ENCODE measurements around the gene TUBB6.

Gene TUBB6

GRCh38 chr18:12291690-12292089 is 16.4 kb upstream of the TUBB6 start:
- 97% methylated on average over 11 of the region's 14 CpGs for WGBS (ENCODE audit: insufficient coverage)
- H3K36me3 ChIP-seq (ENCODE audit: control insufficient read depth in 4 of 4, insufficient read depth in 4 of 4, low read length in 3 of 4): no peaks in the 10 kb centered on the region
- no peak overlapping the region for H3K27ac ChIP-seq (ENCODE audit: insufficient read depth in 1 of 2, low read depth in 1 of 2, low read length in 2 of 2, poor library complexity in 1 of 2, severe bottlenecking in 2 of 2)
- ChIA-PET CTCF (no interaction called here), POLR2A (no interaction called here)
- H3K27me3 ChIP-seq (replicated peaks in 2 of 5; ENCODE audit: control insufficient read depth in 4 of 5, insufficient read depth in 5 of 5, low read length in 4 of 5): peaks cover 3 to 40% (median 17%) of the 10 kb centered on the region in 5 experiments
- no peak for DNase-seq
- H3K9me3 ChIP-seq (ENCODE audit: control extremely low read depth in 1 of 5, control insufficient read depth in 4 of 5, insufficient read depth in 2 of 5, low read depth in 1 of 5, low read length in 4 of 5): no peaks in the 10 kb centered on the region
- no peak overlapping the region for H3K4me3 ChIP-seq (ENCODE audit: control insufficient read depth in 1 of 7, extremely low read depth in 1 of 7, insufficient read depth in 4 of 7, low read depth in 2 of 7, low read length in 6 of 7)
- peaks cover 0 to 18% (median 16%) of the 10 kb centered on the region in 4 experiments for H3K4me1 ChIP-seq (ENCODE audit: control extremely low read depth in 1 of 4, control insufficient read depth in 4 of 4, insufficient read depth in 4 of 4, low read length in 3 of 4)

- H3K9me3 ChIP-seq (ENCODE audit: control extremely low read depth in 1 of 5, control insufficient read depth in 4 of 5, insufficient read depth in 2 of 5, low read depth in 1 of 5, low read length in 4 of 5): peaks cover 0 to 3% (median 1%) of the 10 kb centered on the region in 5 experiments
- H3K36me3 ChIP-seq (ENCODE audit: control insufficient read depth in 4 of 4, insufficient read depth in 4 of 4, low read length in 3 of 4): no peaks in the 10 kb centered on the region
- H3K27ac ChIP-seq (ENCODE audit: insufficient read depth in 1 of 2, low read depth in 1 of 2, low read length in 2 of 2, poor library complexity in 1 of 2, severe bottlenecking in 2 of 2): no peak overlapping the region
- H3K4me3 ChIP-seq (ENCODE audit: control insufficient read depth in 1 of 7, extremely low read depth in 1 of 7, insufficient read depth in 4 of 7, low read depth in 2 of 7, low read length in 6 of 7): no peak overlapping the region
- CTCF ChIA-PET: interaction anchor here (0.9 kb wide), 1 partner anchor 9 kb away, joined by 4 read pairs; no protein-coding TSS in a partner anchor
- peaks cover 0 to 8% (median under 1%) of the 10 kb centered on the region in 4 experiments for H3K4me1 ChIP-seq (ENCODE audit: control extremely low read depth in 1 of 4, control insufficient read depth in 4 of 4, insufficient read depth in 4 of 4, low read length in 3 of 4)
- POLR2A ChIA-PET: no interaction called here
- DNase-seq: no peak
- H3K27me3 ChIP-seq (replicated peaks in 2 of 5; ENCODE audit: control insufficient read depth in 4 of 5, insufficient read depth in 5 of 5, low read length in 4 of 5): peaks cover 0 to 18% (median 4%) of the 10 kb centered on the region in 5 experiments
- WGBS (ENCODE audit: insufficient coverage): 82% methylated on average over 8 of the region's 11 CpGs
Measured at GRCh38 chr18:12293831-12294230, 14.2 kb upstream of the TUBB6 start.

DNA sequence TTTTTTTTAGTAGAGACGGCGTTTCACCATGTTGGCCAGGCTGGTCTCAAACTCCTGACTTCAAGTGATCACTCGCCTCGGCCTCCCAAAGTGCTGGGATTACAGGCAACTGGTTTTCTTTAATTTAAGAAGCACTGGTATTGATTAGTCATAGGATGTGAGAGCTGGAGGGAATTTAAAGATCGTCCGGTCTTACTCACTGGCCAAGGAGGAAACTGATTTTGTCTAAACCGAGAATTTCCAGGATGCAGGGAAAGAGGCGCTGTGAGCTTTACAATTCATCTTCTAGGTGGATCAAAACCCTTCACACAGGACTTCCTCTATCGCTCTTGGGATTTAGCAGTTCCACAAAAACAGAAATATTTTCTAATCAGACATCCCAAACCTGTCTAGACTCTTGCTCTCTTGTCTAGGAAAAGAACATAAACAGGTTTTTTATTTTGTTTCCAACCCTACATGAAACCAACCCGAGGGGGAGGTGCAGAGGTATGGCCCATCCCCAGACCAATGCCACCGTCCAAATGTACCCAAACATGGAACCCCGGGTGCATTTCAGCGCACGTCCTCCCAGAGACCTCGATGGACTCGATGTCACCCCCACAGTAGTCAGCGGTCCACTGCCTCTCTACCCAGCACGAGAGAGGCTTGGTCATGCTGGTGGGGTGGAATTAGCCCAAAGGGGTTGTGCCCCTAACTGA is 12.5 kb upstream of the TUBB6 start:
- Histone ChIP-seq H3K4me1 (ENCODE audit: control extremely low read depth in 1 of 4, control insufficient read depth in 4 of 4, insufficient read depth in 4 of 4, low read length in 3 of 4) (peaks cover 0 to 8% (median 0%) of the 10 kb centered on the region in 4 experiments), H3K27ac (ENCODE audit: insufficient read depth in 1 of 2, low read depth in 1 of 2, low read length in 2 of 2, poor library complexity in 1 of 2, severe bottlenecking in 2 of 2) (no peak overlapping the region), H3K4me3 (ENCODE audit: control insufficient read depth in 1 of 7, extremely low read depth in 1 of 7, insufficient read depth in 4 of 7, low read depth in 2 of 7, low read length in 6 of 7) (no peak overlapping the region), H3K27me3 (replicated peaks in 2 of 5; ENCODE audit: control insufficient read depth in 4 of 5, insufficient read depth in 5 of 5, low read length in 4 of 5) (peaks cover 0 to 4% (median 0%) of the 10 kb centered on the region in 5 experiments), H3K9me3 (ENCODE audit: control extremely low read depth in 1 of 5, control insufficient read depth in 4 of 5, insufficient read depth in 2 of 5, low read depth in 1 of 5, low read length in 4 of 5) (peaks cover 0 to 3% (median 1%) of the 10 kb centered on the region in 5 experiments), H3K36me3 (ENCODE audit: control insufficient read depth in 4 of 4, insufficient read depth in 4 of 4, low read length in 3 of 4) (no peaks in the 10 kb centered on the region)
- POLR2A ChIA-PET: no interaction called here
- no peak for DNase-seq
- 96% methylated on average over 14 of the region's 18 CpGs for WGBS (ENCODE audit: insufficient coverage)
- CTCF ChIA-PET: interaction anchor here (0.6 to 1.3 kb wide), 2 partner anchors 10 to 15 kb away, joined by 3 read pairs; no protein-coding TSS in a partner anchor

DNA sequence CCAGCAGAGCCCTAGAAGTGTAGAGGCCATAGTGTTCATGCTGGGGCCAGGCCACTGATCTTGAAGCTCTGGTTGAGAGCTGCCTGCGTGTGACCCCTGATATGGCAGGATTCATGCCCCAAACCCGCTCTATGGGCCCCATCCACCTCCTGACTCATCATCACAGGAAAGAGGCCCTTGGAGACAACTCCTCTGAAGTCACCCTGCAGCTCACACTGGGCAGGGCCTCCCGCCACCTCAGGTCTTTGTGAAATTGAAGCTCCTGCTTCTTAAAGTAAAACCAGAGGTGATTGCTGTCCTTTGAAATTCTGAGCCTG is 12.0 kb upstream of the TUBB6 start:
- H3K27me3 ChIP-seq (replicated peaks in 2 of 5; ENCODE audit: control insufficient read depth in 4 of 5, insufficient read depth in 5 of 5, low read length in 4 of 5): peaks cover 0 to 4% (median 0%) of the 10 kb centered on the region in 5 experiments
- H3K4me3 ChIP-seq (ENCODE audit: control insufficient read depth in 1 of 7, extremely low read depth in 1 of 7, insufficient read depth in 4 of 7, low read depth in 2 of 7, low read length in 6 of 7): no peak overlapping the region
- H3K4me1 ChIP-seq (ENCODE audit: control extremely low read depth in 1 of 4, control insufficient read depth in 4 of 4, insufficient read depth in 4 of 4, low read length in 3 of 4): peaks cover 0 to 8% (median 0%) of the 10 kb centered on the region in 4 experiments
- 91% methylated on average over 3 of the region's 3 CpGs for WGBS (ENCODE audit: insufficient coverage)
- H3K9me3 ChIP-seq (ENCODE audit: control extremely low read depth in 1 of 5, control insufficient read depth in 4 of 5, insufficient read depth in 2 of 5, low read depth in 1 of 5, low read length in 4 of 5): peaks cover 0 to 3% (median 1%) of the 10 kb centered on the region in 5 experiments
- no peak for DNase-seq
- CTCF ChIA-PET: interaction anchor here (1.0 to 1.3 kb wide), 2 partner anchors 11 to 18 kb away, joined by 3 to 4 read pairs; no protein-coding TSS in a partner anchor
- no peak overlapping the region for H3K27ac ChIP-seq (ENCODE audit: insufficient read depth in 1 of 2, low read depth in 1 of 2, low read length in 2 of 2, poor library complexity in 1 of 2, severe bottlenecking in 2 of 2)
- POLR2A ChIA-PET: interaction anchor here (0.5 kb wide), 1 partner anchor 17 kb away, joined by 3 read pairs; no protein-coding TSS in a partner anchor
- H3K36me3 ChIP-seq (ENCODE audit: control insufficient read depth in 4 of 4, insufficient read depth in 4 of 4, low read length in 3 of 4): no peaks in the 10 kb centered on the region

DNA sequence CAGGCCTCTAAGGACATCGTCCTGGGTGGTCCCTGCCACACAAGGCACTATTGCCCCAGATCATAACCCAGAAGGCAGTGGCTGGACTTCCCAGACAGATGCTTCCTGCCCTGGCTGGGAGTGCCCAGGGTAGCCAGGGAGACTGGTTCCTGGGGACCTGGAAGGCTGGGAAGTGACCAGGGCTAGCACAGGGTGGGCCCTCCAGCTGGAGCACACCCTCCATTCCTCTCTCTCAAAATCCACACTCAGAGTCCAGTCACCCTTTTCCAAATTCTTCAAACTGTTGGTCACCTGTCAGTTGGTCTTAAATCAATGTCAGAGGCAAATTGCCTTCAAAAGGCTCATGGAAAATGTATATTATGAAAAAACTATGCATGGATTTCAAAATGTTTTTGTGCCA is 11.6 kb upstream of the TUBB6 start:
- Histone ChIP-seq H3K27me3 (replicated peaks in 2 of 5; ENCODE audit: control insufficient read depth in 4 of 5, insufficient read depth in 5 of 5, low read length in 4 of 5) (peaks cover 0 to 4% (median 0%) of the 10 kb centered on the region in 5 experiments), H3K9me3 (ENCODE audit: control extremely low read depth in 1 of 5, control insufficient read depth in 4 of 5, insufficient read depth in 2 of 5, low read depth in 1 of 5, low read length in 4 of 5) (peaks cover 0 to 3% (median 1%) of the 10 kb centered on the region in 5 experiments), H3K4me3 (ENCODE audit: control insufficient read depth in 1 of 7, extremely low read depth in 1 of 7, insufficient read depth in 4 of 7, low read depth in 2 of 7, low read length in 6 of 7) (no peak overlapping the region), H3K4me1 (ENCODE audit: control extremely low read depth in 1 of 4, control insufficient read depth in 4 of 4, insufficient read depth in 4 of 4, low read length in 3 of 4) (peaks cover 0 to 5% (median 0%) of the 10 kb centered on the region in 4 experiments), H3K36me3 (ENCODE audit: control insufficient read depth in 4 of 4, insufficient read depth in 4 of 4, low read length in 3 of 4) (no peaks in the 10 kb centered on the region), H3K27ac (ENCODE audit: insufficient read depth in 1 of 2, low read depth in 1 of 2, low read length in 2 of 2, poor library complexity in 1 of 2, severe bottlenecking in 2 of 2) (no peak overlapping the region)
- DNase-seq: no peak
- POLR2A ChIA-PET: interaction anchor here (0.5 kb wide), 1 partner anchor 16 kb away, joined by 3 read pairs; no protein-coding TSS in a partner anchor
- 100% methylated on average over 1 of the region's 1 CpG for WGBS (ENCODE audit: insufficient coverage)
- CTCF ChIA-PET: interaction anchor here (1.0 to 1.3 kb wide), 2 partner anchors 11 to 18 kb away, joined by 3 to 4 read pairs; no protein-coding TSS in a partner anchor

GRCh38 chr18:12299862-12300261 is 8.2 kb upstream of the TUBB6 start:
- ChIA-PET POLR2A (no interaction called here), CTCF (interaction anchor here (1.0 to 1.1 kb wide), 2 partner anchors 11 to 19 kb away, joined by 3 to 4 read pairs; no protein-coding TSS in a partner anchor)
- Histone ChIP-seq H3K4me3 (ENCODE audit: control insufficient read depth in 1 of 7, extremely low read depth in 1 of 7, insufficient read depth in 4 of 7, low read depth in 2 of 7, low read length in 6 of 7) (no peak overlapping the region), H3K9me3 (ENCODE audit: control extremely low read depth in 1 of 5, control insufficient read depth in 4 of 5, insufficient read depth in 2 of 5, low read depth in 1 of 5, low read length in 4 of 5) (peaks cover 0 to 3% (median 1%) of the 10 kb centered on the region in 5 experiments), H3K27me3 (replicated peaks in 2 of 5; ENCODE audit: control insufficient read depth in 4 of 5, insufficient read depth in 5 of 5, low read length in 4 of 5) (peaks cover 0 to 6% (median 4%) of the 10 kb centered on the region in 5 experiments), H3K36me3 (ENCODE audit: control insufficient read depth in 4 of 4, insufficient read depth in 4 of 4, low read length in 3 of 4) (no peaks in the 10 kb centered on the region), H3K4me1 (ENCODE audit: control extremely low read depth in 1 of 4, control insufficient read depth in 4 of 4, insufficient read depth in 4 of 4, low read length in 3 of 4) (peaks cover 0 to 5% (median 0%) of the 10 kb centered on the region in 4 experiments), H3K27ac (ENCODE audit: insufficient read depth in 1 of 2, low read depth in 1 of 2, low read length in 2 of 2, poor library complexity in 1 of 2, severe bottlenecking in 2 of 2) (no peak overlapping the region)
- no peak for DNase-seq
- 92% methylated on average over 2 of the region's 2 CpGs for WGBS (ENCODE audit: insufficient coverage)
